GM21367 (cell line): Measurements from ENCODE around the gene HDAC4.

Experiments
- ATAC-seq: cut with Tn5 transposase; IDR thresholded peaks from one replicate; pipeline ENCODE4 v1.9.1; 2021; ENCODE audit not compliant: unreplicated experiment

Gene HDAC4

DNA sequence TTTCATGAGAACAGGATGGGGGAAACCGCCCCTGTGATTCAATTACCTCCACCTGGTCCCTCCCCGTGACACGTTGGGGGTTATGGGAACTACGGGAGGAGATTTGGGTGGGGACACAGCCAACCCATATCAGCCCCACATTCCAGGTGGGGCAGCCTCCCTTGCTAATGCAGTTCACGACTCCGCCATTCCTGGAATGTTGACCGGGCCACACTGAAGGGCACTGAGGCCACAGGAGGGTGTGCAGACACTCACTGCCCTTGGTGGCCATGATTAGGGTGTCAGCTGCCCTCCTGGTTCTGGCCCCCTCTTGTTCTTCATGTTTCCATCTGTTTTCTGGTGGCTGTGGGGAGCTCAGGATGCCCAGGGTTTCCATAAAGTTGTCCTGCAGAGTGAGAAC, 376.6 kb downstream of the HDAC4 start:
- no peak for ATAC-seq

DNA sequence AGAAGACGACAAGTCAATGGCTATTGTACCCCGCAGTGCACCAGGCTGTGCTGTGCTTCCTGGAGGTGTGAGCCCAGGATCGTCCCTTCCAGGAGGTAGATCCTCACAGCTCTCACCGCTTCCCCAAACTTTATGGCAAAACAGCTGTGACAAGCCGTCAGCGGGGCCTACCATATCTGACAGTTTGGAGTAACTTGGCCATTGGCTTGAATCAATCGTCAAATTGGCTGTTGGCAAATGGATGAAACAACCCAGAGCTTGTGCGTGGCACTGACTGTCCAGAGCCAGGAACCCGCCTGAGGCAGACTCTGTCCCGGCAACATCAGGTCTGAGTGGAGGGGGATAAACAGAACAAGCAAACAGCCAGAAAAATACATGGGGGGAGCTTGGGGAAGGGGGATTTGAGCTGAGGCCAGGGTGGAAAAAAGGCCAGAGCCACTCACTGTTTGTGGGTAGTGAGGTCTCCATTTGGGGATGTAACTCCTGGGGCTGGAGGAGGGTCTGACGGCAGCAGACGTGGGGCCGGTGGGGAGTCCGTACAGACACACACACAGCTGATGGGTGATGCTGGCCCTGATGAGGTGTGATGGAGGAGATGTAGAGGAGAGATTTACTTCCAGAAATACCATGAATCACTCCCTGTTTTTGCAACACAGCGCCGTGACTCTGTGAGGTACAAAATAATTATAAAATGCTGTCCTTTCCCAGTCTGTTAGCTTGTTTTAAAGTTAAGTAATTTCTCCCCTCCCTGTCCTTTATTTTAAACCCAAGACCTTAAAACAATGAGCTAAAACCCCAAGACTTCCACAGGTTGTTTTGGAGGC, 378.2 kb downstream of the HDAC4 start:
- ATAC-seq: no peak

DNA sequence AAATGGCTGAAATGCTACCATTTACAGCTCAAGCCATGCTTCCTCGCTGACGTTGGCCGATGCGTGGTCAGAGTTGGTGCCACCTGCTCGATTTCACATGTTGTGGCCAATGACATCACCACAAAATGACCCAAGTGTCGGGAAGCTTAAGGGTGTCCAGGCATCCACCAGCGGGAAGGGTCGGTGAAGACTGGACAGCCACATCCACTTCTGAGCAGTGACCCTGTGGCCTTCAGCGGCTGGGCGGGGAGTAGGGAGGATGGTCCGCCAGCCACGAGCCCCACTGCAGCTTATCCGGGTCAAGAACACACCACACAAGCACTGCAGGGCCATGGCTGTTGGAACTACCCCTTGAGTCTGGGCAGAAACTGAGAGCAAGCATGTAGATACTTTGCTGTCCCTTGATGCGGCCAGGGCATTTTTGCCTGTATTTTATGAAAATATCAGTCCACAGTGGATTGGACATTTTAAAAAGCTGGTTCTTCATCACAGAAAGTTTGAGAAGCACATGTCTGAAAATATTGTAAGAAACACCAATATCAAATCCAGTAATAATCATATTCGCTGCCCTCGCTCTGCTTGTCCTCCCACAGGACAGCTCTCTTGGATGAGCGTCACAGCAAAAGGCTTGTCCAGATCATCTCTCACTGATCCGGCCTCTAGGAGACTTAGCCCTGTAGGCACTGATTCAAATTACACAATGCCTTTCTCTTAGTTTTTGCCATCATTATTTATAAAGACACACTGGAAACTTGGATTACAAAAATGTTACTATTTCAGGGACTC, 379.0 kb downstream of the HDAC4 start:
- ATAC-seq: no peak

DNA sequence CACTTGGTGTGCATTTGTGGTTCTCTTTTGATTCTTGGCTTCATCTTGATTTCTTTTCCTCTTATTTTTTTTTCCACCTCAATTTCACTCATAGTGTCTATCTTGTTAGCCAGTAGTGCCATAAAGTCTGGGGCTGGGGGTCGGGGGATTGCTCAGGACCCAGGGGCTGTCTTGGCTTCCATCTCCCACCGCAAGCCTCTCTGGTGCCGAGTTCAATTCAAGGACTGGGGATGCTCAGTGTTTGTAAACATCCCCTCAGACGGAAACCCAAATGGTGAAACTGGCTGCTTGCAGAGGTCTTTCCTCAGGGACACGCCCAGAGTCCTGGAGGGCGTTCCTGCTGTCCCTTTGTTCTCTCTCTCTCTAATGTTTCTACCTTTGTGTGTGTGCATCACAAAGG, 379.6 kb downstream of the HDAC4 start:
- ATAC-seq: no peak

DNA sequence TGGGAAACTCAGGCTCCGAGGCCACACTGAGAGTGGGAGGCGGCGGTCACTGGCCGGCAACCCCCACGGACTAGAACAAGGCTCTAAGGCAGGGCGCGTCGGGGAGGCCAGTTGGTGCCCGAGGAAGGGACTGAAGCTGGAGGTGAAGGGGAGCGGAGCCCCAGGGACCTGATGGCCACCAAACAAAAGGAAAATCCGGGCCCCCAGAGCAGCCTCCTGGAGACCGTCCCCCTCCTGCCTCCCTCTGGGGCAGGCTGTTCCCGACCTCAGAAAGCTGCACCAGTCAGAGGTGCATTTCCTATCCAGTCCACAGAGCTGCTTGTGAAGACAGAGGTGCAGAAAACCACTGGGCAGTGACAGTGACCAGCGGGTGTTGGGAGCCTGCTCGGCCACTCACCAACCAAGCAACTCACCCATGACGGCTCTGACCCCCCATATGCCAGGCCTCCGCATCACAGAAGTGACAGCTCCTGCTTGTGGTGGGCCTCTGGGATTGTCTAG, 380.2 kb downstream of the HDAC4 start:
- no peak for ATAC-seq

- ATAC-seq: no peak
Observed at GRCh38 chr2:239019183-239019581, 381.6 kb downstream of the HDAC4 start.

DNA sequence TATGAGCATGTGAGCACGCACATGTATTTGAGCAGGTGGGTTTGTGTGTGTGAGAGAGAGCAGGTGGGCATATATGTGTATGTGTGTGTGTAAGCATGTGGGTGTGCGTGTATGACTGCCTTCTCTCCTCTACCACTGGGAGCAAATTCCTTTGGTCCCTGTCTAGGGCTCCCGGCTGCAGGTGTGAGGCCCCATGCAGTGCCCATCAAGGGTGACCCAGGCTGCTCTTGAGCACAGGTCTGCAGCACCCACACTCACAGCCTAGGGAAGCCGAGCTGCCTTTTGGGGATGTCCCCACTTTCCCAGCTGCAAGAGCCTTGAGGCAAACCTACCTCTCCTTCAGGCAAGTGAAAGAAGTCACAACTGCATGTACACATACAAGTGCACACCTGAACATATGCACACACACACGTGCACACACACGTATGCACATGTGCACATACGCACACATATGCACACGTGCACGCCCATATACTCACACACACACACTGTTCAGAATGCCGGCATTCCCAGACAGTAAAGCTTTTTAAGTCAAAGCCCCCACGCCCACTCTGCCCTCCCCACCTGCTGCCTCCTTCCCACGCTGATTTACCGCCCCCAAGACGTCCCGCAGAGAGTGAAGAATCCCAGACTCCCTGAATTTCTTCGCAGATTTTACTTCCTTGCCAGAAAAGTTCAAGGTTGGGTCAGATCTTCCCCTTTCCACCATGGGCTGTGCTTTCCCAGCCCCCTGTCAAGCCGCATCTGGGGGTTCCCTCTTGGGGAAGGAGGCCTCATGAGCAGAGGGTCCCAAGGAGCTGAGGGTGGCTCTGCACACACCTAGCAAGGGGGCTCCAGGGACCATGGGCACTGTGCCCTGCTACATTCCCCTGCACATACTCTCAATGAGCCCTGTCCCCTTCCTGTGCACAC, 382.3 kb downstream of the HDAC4 start:
- ATAC-seq: no peak

- ATAC-seq: no peak
Observed at GRCh38 chr2:239017491-239018098, 383.2 kb downstream of the HDAC4 start.

- no peak for ATAC-seq
Observed at GRCh38 chr2:239015901-239016675, 384.7 kb downstream of the HDAC4 start.

DNA sequence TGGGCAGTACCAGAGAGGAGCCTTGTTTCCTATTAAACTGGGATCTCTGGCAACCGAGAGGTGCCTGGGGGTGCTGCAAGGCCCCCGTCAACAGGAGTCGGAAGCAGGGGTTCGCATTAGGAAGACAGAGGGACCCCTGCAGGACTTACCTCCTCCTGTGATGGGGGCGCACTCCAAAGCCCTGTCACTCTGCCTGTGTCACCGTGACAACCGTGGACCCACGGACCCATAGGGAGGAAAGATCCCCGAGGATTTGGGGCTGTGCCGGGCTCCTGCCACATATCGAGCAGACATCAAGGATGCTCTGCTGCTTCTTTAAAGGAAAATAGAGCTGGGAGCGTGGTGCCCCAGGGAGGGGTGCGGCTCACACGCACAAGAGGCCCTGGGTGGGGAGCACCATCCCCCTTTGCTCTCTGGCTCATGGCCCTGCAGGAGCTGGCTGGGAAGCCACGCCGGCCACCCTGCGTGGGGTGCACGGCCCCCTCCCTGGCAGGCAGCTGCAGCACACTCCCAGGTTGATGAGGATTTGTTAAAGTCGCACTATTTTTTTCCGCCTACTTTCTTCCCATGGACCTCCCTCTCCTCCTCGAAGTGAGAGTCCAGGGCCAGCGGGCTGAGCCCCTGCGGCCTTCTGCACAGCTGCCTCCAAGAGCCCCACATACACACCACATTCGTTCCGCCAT, 385.5 kb downstream of the HDAC4 start:
- no peak for ATAC-seq

GRCh38 chr2:239014458-239015217, 386.2 kb downstream of the HDAC4 start:
- ATAC-seq: no peak

- ATAC-seq: no peak
Observed at GRCh38 chr2:239013678-239013976, 387.2 kb downstream of the HDAC4 start.

DNA sequence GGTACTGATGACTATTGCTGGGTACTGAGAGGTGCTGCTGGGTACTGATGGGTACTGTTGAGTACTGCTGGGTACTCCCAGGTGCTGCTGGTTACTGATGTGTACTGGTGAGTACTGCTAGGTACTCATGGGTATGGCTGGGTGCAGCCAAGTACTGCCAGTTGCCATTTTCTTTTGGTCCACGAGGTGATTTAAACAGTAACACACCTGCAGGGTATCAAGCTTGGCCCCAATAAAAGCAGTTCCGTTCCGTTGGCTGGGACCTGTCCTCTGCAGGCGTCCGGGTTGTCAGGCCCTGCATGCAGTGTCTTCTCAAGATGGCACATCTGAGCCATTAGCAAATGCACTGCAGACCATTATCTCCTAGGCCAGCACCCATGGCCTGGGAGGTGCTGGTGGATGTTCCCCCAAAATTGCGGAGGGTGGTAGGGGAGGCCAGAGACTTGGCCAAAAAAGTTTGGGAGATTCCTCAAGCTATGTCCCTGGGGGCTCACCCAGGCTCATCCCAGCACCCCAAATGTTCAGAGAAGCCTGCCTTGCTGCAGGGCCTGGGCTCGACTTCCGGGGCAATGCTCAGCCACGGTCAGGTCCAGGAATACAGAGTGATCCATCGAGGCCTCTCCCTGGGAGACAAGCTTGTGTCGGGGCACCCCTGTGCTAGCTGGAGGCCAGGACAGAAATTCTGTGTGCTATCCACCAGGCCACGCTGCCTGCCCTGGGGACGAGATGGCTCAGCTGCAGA, 387.7 kb downstream of the HDAC4 start:
- ATAC-seq: no peak

DNA sequence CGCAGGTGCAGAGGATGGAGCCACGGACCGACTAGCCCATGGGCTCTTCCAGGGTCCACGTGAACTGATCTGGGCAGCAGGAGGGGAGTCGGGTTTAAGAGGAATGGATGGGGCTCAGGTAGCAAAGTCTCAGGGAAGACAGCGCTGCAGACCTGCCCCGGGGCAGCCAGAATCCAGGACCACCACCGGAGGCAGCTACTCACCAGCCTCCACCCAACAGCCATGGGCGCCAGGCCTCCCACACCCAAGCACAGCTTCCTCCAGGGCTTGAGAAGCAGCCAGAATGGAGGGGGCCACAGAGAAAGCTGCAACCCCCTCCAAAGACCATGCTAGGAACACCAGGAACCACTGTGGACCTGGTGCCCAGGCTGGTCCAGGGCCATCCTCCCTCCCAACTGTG, 388.6 kb downstream of the HDAC4 start:
- ATAC-seq: no peak

DNA sequence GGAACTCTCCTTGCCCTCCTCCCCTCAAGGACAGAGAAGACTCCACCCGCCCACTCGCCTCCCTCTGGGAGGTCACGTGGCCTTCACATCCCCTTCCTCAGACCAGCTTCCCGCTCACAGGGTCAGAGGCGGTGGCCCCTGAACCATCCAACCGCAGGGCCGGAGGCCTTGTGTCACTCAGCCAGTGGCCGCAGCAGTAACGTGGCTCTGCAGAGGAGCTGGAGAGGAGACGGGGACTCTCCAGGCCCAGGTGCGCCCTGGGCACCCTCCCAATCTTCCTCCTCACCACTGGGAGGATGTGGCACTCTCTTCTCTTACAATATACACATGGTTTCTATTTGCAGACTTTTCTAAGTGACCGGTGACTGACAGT, 391.2 kb downstream of the HDAC4 start:
- ATAC-seq: no peak

- no peak for ATAC-seq
Observed at GRCh38 chr2:239008677-239009588, 391.9 kb downstream of the HDAC4 start.

DNA sequence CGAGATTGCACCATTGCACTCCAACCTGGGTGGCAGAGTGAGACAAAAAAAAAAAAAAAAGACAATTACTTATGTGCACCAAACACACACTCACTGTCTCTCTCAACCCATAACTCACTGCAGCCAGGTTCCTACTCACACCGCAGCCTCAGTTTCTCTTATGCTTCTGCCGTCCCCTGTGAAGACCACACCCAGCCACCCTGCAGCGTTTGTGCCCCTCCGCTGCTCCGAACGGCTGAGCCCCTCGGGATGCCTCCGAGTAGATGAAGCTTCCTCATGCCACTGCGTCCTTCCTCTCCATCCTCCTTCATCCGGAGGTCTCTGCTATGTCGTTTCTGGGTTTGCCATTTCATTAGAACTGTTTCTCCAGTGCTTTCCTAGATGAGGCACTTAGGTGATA, 392.8 kb downstream of the HDAC4 start:
- no peak for ATAC-seq
